GM12872 (cell line): ENCODE results near the gene PSMD5.

Experiments used
- CTCF ChIP-seq: IDR thresholded peaks from 3 replicates; pipeline ENCODE4 v1.5.1; 2011; ENCODE audit warnings: low read depth, mild to moderate bottlenecking, low read length, moderate library complexity; ENCODE audit not compliant: insufficient read depth

The PSMD5 gene

DNA sequence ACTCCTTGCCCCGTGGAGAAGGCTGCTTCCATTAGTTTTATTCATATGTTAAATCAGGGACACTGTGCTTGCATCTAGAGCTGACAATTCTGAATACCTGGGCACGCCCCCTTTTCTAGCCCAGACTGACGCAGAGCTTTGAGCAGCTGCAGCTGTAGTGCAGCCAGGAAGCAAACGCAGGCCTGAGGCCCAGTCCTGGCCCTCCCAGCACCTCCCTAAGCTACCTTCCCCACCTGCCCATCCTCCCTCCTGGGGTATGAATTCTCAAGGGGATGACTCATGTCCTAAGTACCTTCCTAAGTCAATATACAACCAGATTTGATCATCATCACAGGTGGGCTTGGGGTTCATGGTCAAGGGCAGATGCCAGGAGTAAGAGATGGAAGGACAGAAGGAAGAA lies 30.8 kb upstream of the PSMD5 start:
- no peak for TF ChIP-seq CTCF

DNA sequence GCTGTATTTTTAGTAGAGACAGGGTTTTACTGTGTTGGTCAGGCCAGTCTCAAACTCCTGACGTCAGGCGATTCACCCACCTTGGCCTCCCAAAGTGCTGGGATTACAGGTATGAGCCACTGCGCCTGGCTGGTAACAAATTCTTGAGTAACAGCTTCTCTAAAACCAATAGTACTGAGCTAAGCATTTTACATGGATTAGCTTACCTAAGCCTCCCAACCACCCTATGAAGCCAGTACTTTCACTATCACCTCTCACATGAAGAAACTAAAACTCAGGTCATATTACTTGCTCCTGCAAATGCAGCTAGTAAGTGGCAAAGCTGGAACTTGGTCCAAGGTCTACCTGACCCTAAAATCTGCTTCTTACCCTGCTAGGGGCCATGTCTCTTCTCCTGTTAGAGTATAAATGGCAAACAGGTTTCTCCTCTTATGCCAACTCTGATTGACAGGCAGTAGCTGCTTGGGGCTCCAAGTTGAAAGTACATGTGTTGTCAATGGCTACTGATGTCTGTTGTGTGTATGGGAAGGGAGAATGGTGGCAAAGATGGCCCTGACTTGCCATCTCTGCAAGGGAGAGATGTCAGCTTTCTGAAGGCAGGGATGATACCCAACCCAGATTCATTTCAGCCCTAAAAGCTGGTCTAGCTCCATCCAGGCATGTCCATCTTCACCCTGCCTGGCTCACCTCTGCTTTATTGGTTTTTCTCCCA lies 30.2 kb upstream of the PSMD5 start:
- no peak for TF ChIP-seq CTCF

DNA sequence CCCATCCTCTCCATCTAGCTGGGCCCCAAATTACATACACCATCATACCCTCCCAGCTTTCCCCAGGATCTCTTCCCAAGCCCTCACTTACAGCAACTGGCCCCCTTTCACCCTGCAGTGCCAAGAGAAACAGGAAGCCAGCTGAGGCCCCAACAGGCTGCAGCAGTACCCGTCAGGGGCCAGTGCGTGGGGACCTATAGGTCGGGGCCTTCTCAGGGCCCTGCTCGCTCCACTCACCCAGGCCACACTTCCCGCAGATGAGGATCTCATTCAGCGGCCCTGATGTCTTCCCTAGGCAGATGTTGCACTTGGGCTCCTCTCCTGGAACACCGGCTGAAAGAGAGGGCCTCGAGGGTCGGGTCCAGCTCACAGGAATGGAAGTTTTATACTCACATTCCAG lies 27.5 kb upstream of the PSMD5 start:
- TF ChIP-seq CTCF = no peak

DNA sequence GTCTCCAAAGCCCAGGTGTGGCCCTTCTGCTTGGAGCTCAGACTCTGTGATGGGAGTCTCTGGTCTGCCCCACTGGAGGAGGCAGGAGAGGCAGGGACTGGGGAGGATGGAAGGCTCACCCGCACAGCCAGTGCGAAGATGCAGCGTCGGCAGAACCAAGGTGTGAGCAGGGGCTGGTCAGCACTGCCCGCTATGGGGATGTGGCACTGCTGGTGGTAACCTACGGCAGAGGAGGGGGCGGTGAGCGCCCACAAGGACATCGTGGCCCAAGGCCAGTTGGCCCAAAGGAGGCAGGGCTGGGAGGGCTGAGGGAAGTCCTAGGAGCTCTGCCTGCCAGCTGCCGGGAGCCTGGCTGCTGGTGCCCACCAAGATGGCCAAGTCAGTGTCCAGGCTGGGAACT lies 27.0 kb upstream of the PSMD5 start:
- TF ChIP-seq CTCF = no peak

GRCh38 chr9:120869360-120869687 lies 26.6 kb upstream of the PSMD5 start:
- TF ChIP-seq CTCF = no peak

GRCh38 chr9:120868676-120869359 lies 26.1 kb upstream of the PSMD5 start:
- TF ChIP-seq CTCF = peak; percentile 60

DNA sequence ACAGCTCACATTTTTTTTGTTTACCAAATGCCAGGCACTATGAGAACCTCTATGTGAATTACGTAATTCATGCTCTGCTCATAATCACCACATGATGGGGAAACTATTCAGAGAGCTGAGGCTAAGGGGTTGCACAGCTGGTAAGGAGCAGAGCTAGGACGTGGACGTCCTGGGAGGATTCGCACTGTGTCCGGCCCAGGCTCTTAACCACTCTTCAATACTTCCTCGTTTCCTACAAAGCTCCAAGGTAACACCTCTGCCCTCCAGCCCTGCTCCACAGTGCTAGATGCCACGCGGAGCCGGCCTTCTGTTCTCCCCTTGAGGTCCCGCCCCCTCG lies 25.6 kb upstream of the PSMD5 start:
- 0 out of 3 replicates have a peak, but pooled peaks have one; percentile 3 for TF ChIP-seq CTCF
